ENCODE data around the gene STH. TPM values are rescaled to one million over a fixed set of nuclear protein-coding genes. Genes with fewer than 3 reads are reported as not detected.

The STH gene
- total and polyA plus RNA-seq, 9 of the 15 experiments (the other 6 are each of a cell fraction or from before 2014, with no cell fraction given) = not detected

- no peak for FAIRE-seq
- DNase-seq (ENCODE audit: extremely low read depth in 1 of 4, low spot score in 3 of 4) = no peak
- CTCF ChIA-PET (ENCODE audit: low intra/inter-chr PET ratio) = no interaction called here
- in situ Hi-C loops (cut with MboI) = loop anchor here (25.0 kb wide), 1 partner anchor 843 kb away; no protein-coding TSS in a partner anchor
- no peak for ATAC-seq
- Histone ChIP-seq H4K20me1 (replicated peaks; ENCODE audit: control insufficient read depth, insufficient read depth, low read length) (no peaks in the 10 kb centered on the region), H3K79me2 (ENCODE audit: control insufficient read depth, insufficient read depth, low read length) (no peaks in the 10 kb centered on the region), H3K4me3 (no peak overlapping the region), H3K9me1 (ENCODE audit: control insufficient read depth, insufficient read depth, low read length) (no peaks in the 10 kb centered on the region), H3K4me1 (replicated peaks in 1 of 2; ENCODE audit: control insufficient read depth in 2 of 2, insufficient read depth in 2 of 2, low read length in 2 of 2) (peaks cover 0 to 13% of the 10 kb centered on the region in 2 experiments; a peak in 3 of 5 replicates), H3K4me2 (ENCODE audit: insufficient read depth, low read length) (no peak overlapping the region), H2AFZ (ENCODE audit: low read depth, low read length) (peak overlapping the region; percentile 11; the same call in 1 of the 2 replicates), H3K36me3 (ENCODE audit: control insufficient read depth, insufficient read depth, low read length) (no peaks in the 10 kb centered on the region), H3K27me3 (ENCODE audit: control insufficient read depth in 2 of 2, insufficient read depth in 2 of 2, low read length in 2 of 2) (no peaks in the 10 kb centered on the region), H3K27ac (ENCODE audit: extremely low read depth, low read depth, low read length) (no peak overlapping the region), H3K9ac (ENCODE audit: insufficient read depth in 1 of 2, low read depth in 2 of 2, low read length in 2 of 2) (no peak overlapping the region; a peak in 1 of 4 replicates), H3K9me3 (replicated peaks; ENCODE audit: control insufficient read depth, insufficient read depth, low read depth, low read length) (no peaks in the 10 kb centered on the region)
- POLR2A ChIA-PET = no interaction called here
- BruUV-seq (replicated peaks) = no TSS peak
- intact Hi-C loops (cut with micrococcal nuclease) = no loop called here
- WGBS (ENCODE audit: insufficient coverage, low coverage, missing lambda C conversion rate) = 75% methylated on average over 16 of the region's 16 CpGs
- TF ChIP-seq ZBTB7A (IDR thresholded peaks at IDR 0.05; ENCODE audit: borderline replicate concordance, control insufficient read depth, low read depth, low read length) (peak; percentile 7; the same call in 1 of the 2 replicates), TAF15 (IDR thresholded peaks at IDR 0.05; ENCODE audit: low read depth, low read length) (no peak), SIN3B (IDR thresholded peaks at IDR 0.05; ENCODE audit: low read depth) (no peak), KAT2B (IDR thresholded peaks at IDR 0.05; ENCODE audit: low read depth, low read length) (no peak)
Measured at GRCh38 chr17:45993962-45994627, 5.0 kb upstream of the STH start.

DNA sequence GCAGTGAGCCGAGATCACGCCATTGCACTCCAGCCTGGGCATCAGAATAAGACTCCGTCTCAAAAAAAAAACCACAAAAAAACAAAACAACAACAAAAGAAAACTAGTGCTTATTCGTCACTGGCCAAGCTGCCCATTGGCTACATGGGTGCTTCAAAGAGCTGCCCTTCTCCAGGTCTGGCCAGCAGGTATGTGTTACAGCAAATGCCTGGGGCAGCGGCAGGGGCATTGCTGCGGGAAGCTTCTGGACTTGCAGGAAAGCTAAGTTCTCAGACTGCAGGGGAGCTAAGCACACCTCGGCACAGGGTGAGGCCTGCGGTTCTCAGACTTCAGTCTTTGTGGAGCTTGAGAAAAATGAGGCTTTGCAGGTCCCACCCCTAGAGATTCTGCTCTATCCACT is 4.1 kb upstream of the STH start:
- TF ChIP-seq NFYB (IDR thresholded peaks at IDR 0.05; ENCODE audit: extremely low read depth, insufficient read length) (no peak), CBX8 (IDR thresholded peaks at IDR 0.05; ENCODE audit: borderline replicate concordance, extremely low read depth, low read depth, low read length, poor library complexity, severe bottlenecking) (no peak), SAP30 (IDR thresholded peaks at IDR 0.05; ENCODE audit: borderline replicate concordance, insufficient read depth, low read depth, low read length, poor library complexity, severe bottlenecking) (no peak), NONO (IDR thresholded peaks at IDR 0.05; ENCODE audit: low read depth in 2 of 2, low read length in 1 of 2) (no peak)
- Histone ChIP-seq H3K79me2 (ENCODE audit: control insufficient read depth, insufficient read depth, low read length) (no peaks in the 10 kb centered on the region), H4K20me1 (replicated peaks; ENCODE audit: control insufficient read depth, insufficient read depth, low read length) (no peaks in the 10 kb centered on the region), H3K9me3 (replicated peaks; ENCODE audit: control insufficient read depth, insufficient read depth, low read depth, low read length) (no peaks in the 10 kb centered on the region), H3K4me3 (no peak overlapping the region), H3K9ac (ENCODE audit: insufficient read depth in 1 of 2, low read depth in 2 of 2, low read length in 2 of 2) (no peak overlapping the region; a peak in 1 of 4 replicates), H2AFZ (ENCODE audit: low read depth, low read length) (no peak overlapping the region), H3K4me2 (ENCODE audit: insufficient read depth, low read length) (no peak overlapping the region), H3K27me3 (ENCODE audit: control insufficient read depth in 2 of 2, insufficient read depth in 2 of 2, low read length in 2 of 2) (no peaks in the 10 kb centered on the region), H3K27ac (ENCODE audit: extremely low read depth, low read depth, low read length) (no peak overlapping the region), H3K36me3 (ENCODE audit: control insufficient read depth, insufficient read depth, low read length) (no peaks in the 10 kb centered on the region), H3K4me1 (replicated peaks in 1 of 2; ENCODE audit: control insufficient read depth in 2 of 2, insufficient read depth in 2 of 2, low read length in 2 of 2) (peaks cover 0 to 13% of the 10 kb centered on the region in 2 experiments; a peak in 3 of 5 replicates), H3K9me1 (ENCODE audit: control insufficient read depth, insufficient read depth, low read length) (no peaks in the 10 kb centered on the region)
- intact Hi-C loops (cut with micrococcal nuclease) (no loop called here), in situ Hi-C loops (cut with MboI) (loop anchor here (25.0 kb wide), 1 partner anchor 842 kb away; no protein-coding TSS in a partner anchor)
- no TSS peak for BruUV-seq (replicated peaks)
- POLR2A ChIA-PET = no interaction called here
- 61% methylated on average over 8 of the region's 8 CpGs for WGBS (ENCODE audit: insufficient coverage, low coverage, missing lambda C conversion rate)
- DNase-seq (ENCODE audit: extremely low read depth in 1 of 4, low spot score in 3 of 4) (no peak), FAIRE-seq (no peak), ATAC-seq (no peak)
- CTCF ChIA-PET (ENCODE audit: low intra/inter-chr PET ratio) = no interaction called here

All from K562 (cell line).